Activated CD4-positive, alpha-beta memory T cell treated with anti-CD3 and anti-CD28 coated beads, Interleukin-2, amount 10 ng/mL, durations not matched to agents 7 days and 5 days (primary cell): Measurements from ENCODE around the gene NPAT. TPM values are rescaled to one million over a fixed set of nuclear protein-coding genes. Genes with fewer than 3 reads are reported as not detected.
"Not testable (repeated sequence)": the region's sequence is repeated elsewhere in the genome, so short reads cannot be mapped to it uniquely, and the experiment has no call there.

Experiments used
- CTCF ChIA-PET: fragments of 350-600 bp; sonication (Branson Sonifier 250); formaldehyde crosslinking; loops from one replicate; lab custom pipeline; 2021; ENCODE audit warnings: antibody characterized with exemption, inconsistent platforms; lab: Charles Lee
- POLR2A ChIA-PET: fragments of 350-600 bp; sonication (Branson Sonifier 250); formaldehyde crosslinking; loops from one replicate; lab custom pipeline; 2021; ENCODE audit warnings: antibody characterized with exemption; lab: Charles Lee
- DNase-seq: peaks from one replicate; pipeline ENCODE4 v3.0.0-alpha.2; 2020
- H3K27ac Mint-ChIP-seq: one replicate; pipeline ENCODE4 v1.8.0; 2021; ENCODE audit warnings: mild to moderate bottlenecking, mixed read lengths
- H3K27me3 Mint-ChIP-seq: one replicate; pipeline ENCODE4 v1.8.0; 2021; ENCODE audit warnings: mixed read lengths
- H3K36me3 Mint-ChIP-seq: one replicate; pipeline ENCODE4 v1.8.0; 2021; ENCODE audit warnings: low read depth, mixed read lengths
- H3K4me1 Mint-ChIP-seq: one replicate; pipeline ENCODE4 v1.8.0; 2021; ENCODE audit warnings: mixed read lengths
- H3K4me3 Mint-ChIP-seq: one replicate; pipeline ENCODE4 v1.8.0; 2021; ENCODE audit warnings: mild to moderate bottlenecking, mixed read lengths
- H3K9me3 Mint-ChIP-seq: one replicate; pipeline ENCODE4 v1.8.0; 2021; ENCODE audit warnings: mixed read lengths
- total RNA-seq, 2 experiments: library from RNA; stranded (reverse); gene quantifications; one replicate each; pipeline ENCODE4 v1.2.3, GENCODE V29; 2021

NPAT gene
- total RNA-seq, 2 experiments from 2014 or later: 36.1 to 40.9 TPM

GRCh38 chr11:108137212-108137611 is 85.2 kb downstream of the NPAT start:
- Mint-ChIP-seq H3K36me3 (peaks cover 54% of the 10 kb centered on the region), H3K27ac (peak overlapping the region; percentile 58), H3K4me3 (no peak overlapping the region), H3K27me3 (no peaks in the 10 kb centered on the region), H3K9me3 (no peaks in the 10 kb centered on the region), H3K4me1 (peaks cover 15% of the 10 kb centered on the region)
- POLR2A ChIA-PET: interaction anchor here (1.0 kb wide), 1 partner anchor 11 kb away, joined by 3 read pairs; no protein-coding TSS in a partner anchor
- DNase-seq: no peak
- CTCF ChIA-PET: no interaction called here

GRCh38 chr11:108135845-108136544 is 86.4 kb downstream of the NPAT start:
- CTCF ChIA-PET: no interaction called here
- no peaks in the 10 kb centered on the region for H3K27me3 Mint-ChIP-seq
- H3K9me3 Mint-ChIP-seq: no peaks in the 10 kb centered on the region
- POLR2A ChIA-PET: no interaction called here
- no peak overlapping the region for H3K4me3 Mint-ChIP-seq
- peak; percentile 30 for DNase-seq
- H3K4me1 Mint-ChIP-seq: peaks cover 15% of the 10 kb centered on the region
- H3K36me3 Mint-ChIP-seq: peaks cover 47% of the 10 kb centered on the region
- peak overlapping the region; percentile 52 for H3K27ac Mint-ChIP-seq

GRCh38 chr11:108132993-108133538 is 89.4 kb downstream of the NPAT start:
- peak overlapping the region; percentile 9 for H3K27ac Mint-ChIP-seq
- H3K9me3 Mint-ChIP-seq, DNase-seq, H3K4me3 Mint-ChIP-seq, H3K27me3 Mint-ChIP-seq, CTCF ChIA-PET: not testable (repeated sequence)
- H3K4me1 Mint-ChIP-seq: peaks cover 16% of the 10 kb centered on the region
- H3K36me3 Mint-ChIP-seq: peaks cover 33% of the 10 kb centered on the region
- POLR2A ChIA-PET: interaction anchor here (0.6 to 1.1 kb wide), 2 partner anchors 12 to 114 kb away, joined by 3 read pairs; partner anchors contain the start of gene ACAT1

- Mint-ChIP-seq H3K36me3 (peaks cover 32% of the 10 kb centered on the region), H3K27ac (no peak overlapping the region), H3K4me3 (no peak overlapping the region), H3K27me3 (no peaks in the 10 kb centered on the region), H3K9me3 (no peaks in the 10 kb centered on the region), H3K4me1 (peaks cover 12% of the 10 kb centered on the region)
- POLR2A ChIA-PET: interaction anchor here (0.6 to 1.1 kb wide), 2 partner anchors 11 to 115 kb away, joined by 3 read pairs; partner anchors contain the start of gene ACAT1
- no peak for DNase-seq
- CTCF ChIA-PET: no interaction called here
Measured at GRCh38 chr11:108131993-108132392, 90.4 kb downstream of the NPAT start.

GRCh38 chr11:108128772-108129171 is 93.7 kb downstream of the NPAT start:
- Mint-ChIP-seq H3K4me1 (peaks cover 23% of the 10 kb centered on the region), H3K27ac (no peak overlapping the region), H3K4me3 (no peak overlapping the region), H3K9me3 (no peaks in the 10 kb centered on the region), H3K36me3 (peaks cover 36% of the 10 kb centered on the region), H3K27me3 (no peaks in the 10 kb centered on the region)
- no peak for DNase-seq
- CTCF ChIA-PET: no interaction called here
- POLR2A ChIA-PET: interaction anchor here (1.2 kb wide), 1 partner anchor 16 kb away, joined by 3 read pairs; no protein-coding TSS in a partner anchor

- no peak for DNase-seq
- ChIA-PET CTCF (no interaction called here), POLR2A (interaction anchor here (4.0 kb wide), 1 partner anchor 98 kb away, joined by 23 read pairs; the partner anchor contains the start of genes ATM and NPAT)
- Mint-ChIP-seq H3K4me1 (peaks cover 49% of the 10 kb centered on the region), H3K4me3 (no peak overlapping the region), H3K9me3 (no peaks in the 10 kb centered on the region), H3K36me3 (peaks cover 30% of the 10 kb centered on the region), H3K27ac (peak overlapping the region; percentile 61), H3K27me3 (no peaks in the 10 kb centered on the region)
Measured at GRCh38 chr11:108125096-108125495, 97.3 kb downstream of the NPAT start.

- H3K27me3 Mint-ChIP-seq: no peaks in the 10 kb centered on the region
- no peak for DNase-seq
- CTCF ChIA-PET: interaction anchor here (0.6 to 1.6 kb wide), 3 partner anchors 39 to 200 kb away, joined by 3 to 5 read pairs (median 4); partner anchors contain the start of gene CUL5
- H3K36me3 Mint-ChIP-seq: peaks cover 23% of the 10 kb centered on the region
- POLR2A ChIA-PET: interaction anchor here (1.1 to 2.3 kb wide), 6 partner anchors 9 to 115 kb away, joined by 3 to 8 read pairs (median 6); partner anchors contain the start of genes ATM, CUL5 and NPAT
- H3K9me3 Mint-ChIP-seq: no peaks in the 10 kb centered on the region
- peaks cover 53% of the 10 kb centered on the region for H3K4me1 Mint-ChIP-seq
- peak overlapping the region; percentile 87 for H3K4me3 Mint-ChIP-seq
- H3K27ac Mint-ChIP-seq: peak overlapping the region; percentile 67
Measured at GRCh38 chr11:108122166-108122628, 100.2 kb downstream of the NPAT start.

- Mint-ChIP-seq H3K27ac (peak within 1 kb of the TSS; percentile 67), H3K9me3 (no peaks in the 10 kb centered on the region), H3K4me1 (peaks cover 53% of the 10 kb centered on the region), H3K4me3 (peak within 1 kb of the TSS; percentile 87), H3K27me3 (no peaks in the 10 kb centered on the region), H3K36me3 (peaks cover 22% of the 10 kb centered on the region)
- POLR2A ChIA-PET: interaction anchor here (0.8 to 2.3 kb wide), 7 partner anchors 9 to 116 kb away, joined by 3 to 8 read pairs (median 5); partner anchors contain the start of genes ATM, CUL5 and NPAT
- CTCF ChIA-PET: interaction anchor here (0.6 to 1.6 kb wide), 4 partner anchors 40 to 199 kb away, joined by 3 to 5 read pairs (median 4); partner anchors contain the start of gene CUL5
- peak; percentile 96 for DNase-seq
Measured at GRCh38 chr11:108121274-108122155, 100.9 kb downstream of the NPAT start, which contains the start of gene ACAT1. ACAT1 (plus strand) TSS chr11:108121567; CDS start chr11:108121607, 40 bp downstream.

- H3K4me3 Mint-ChIP-seq: peak overlapping the region; percentile 87
- H3K27ac Mint-ChIP-seq: peak overlapping the region; percentile 67
- H3K36me3 Mint-ChIP-seq: peaks cover 17% of the 10 kb centered on the region
- ChIA-PET POLR2A (interaction anchor here (0.8 to 2.3 kb wide), 5 partner anchors 8 to 101 kb away, joined by 3 to 8 read pairs (median 3); partner anchors contain the start of genes ATM and NPAT), CTCF (interaction anchor here (0.7 to 1.5 kb wide), 3 partner anchors 8 to 112 kb away, joined by 3 to 4 read pairs (median 3); partner anchors contain the start of gene CUL5)
- H3K27me3 Mint-ChIP-seq, H3K9me3 Mint-ChIP-seq, DNase-seq: not testable (repeated sequence)
- H3K4me1 Mint-ChIP-seq: peaks cover 49% of the 10 kb centered on the region
Measured at GRCh38 chr11:108120936-108121273, 101.5 kb downstream of the NPAT start.

- Mint-ChIP-seq H3K4me3 (no peak overlapping the region), H3K36me3 (peaks cover 3% of the 10 kb centered on the region), H3K27me3 (no peaks in the 10 kb centered on the region), H3K4me1 (peaks cover 25% of the 10 kb centered on the region), H3K27ac (no peak overlapping the region), H3K9me3 (no peaks in the 10 kb centered on the region)
- ChIA-PET CTCF (interaction anchor here (0.6 to 3.3 kb wide), 9 partner anchors 8 to 617 kb away, joined by 3 to 39 read pairs (median 7); partner anchors contain the start of genes ATM, CUL5, DDX10 and NPAT), POLR2A (interaction anchor here (0.9 to 1.7 kb wide), 4 partner anchors 10 to 531 kb away, joined by 3 to 8 read pairs (median 4); partner anchors contain the start of genes ATM, CUL5 and NPAT)
- DNase-seq: no peak
Measured at GRCh38 chr11:108117746-108118371, 104.6 kb downstream of the NPAT start.

- DNase-seq: no peak
- no peaks in the 10 kb centered on the region for H3K27me3 Mint-ChIP-seq
- POLR2A ChIA-PET: no interaction called here
- H3K36me3 Mint-ChIP-seq: no peaks in the 10 kb centered on the region
- no peak overlapping the region for H3K4me3 Mint-ChIP-seq
- H3K4me1 Mint-ChIP-seq: peaks cover 9% of the 10 kb centered on the region
- no peak overlapping the region for H3K27ac Mint-ChIP-seq
- H3K9me3 Mint-ChIP-seq: no peaks in the 10 kb centered on the region
- CTCF ChIA-PET: no interaction called here
Measured at GRCh38 chr11:108115500-108116140, 106.8 kb downstream of the NPAT start.
